GM18505 (cell line): ENCODE measurements around the gene SRP19.

ENCODE experiments used
- ATAC-seq: cut with Tn5 transposase; IDR thresholded peaks from one replicate; pipeline ENCODE4 v1.9.1; 2021; ENCODE audit not compliant: unreplicated experiment
- POLR2A ChIP-seq: IDR thresholded peaks from 4 replicates; pipeline ENCODE4 v1.6.1; 2011; ENCODE audit warnings: borderline replicate concordance; ENCODE audit not compliant: insufficient read depth, insufficient read length; ENCODE audit errors: extremely low read depth

The SRP19 gene

GRCh38 chr5:112918136-112918535, 57.0 kb downstream of the SRP19 start:
- TF ChIP-seq POLR2A: no peak

GRCh38 chr5:112918679-112919078, 57.6 kb downstream of the SRP19 start:
- no peak for TF ChIP-seq POLR2A
- no peak for ATAC-seq

More at GRCh38 chr5:112918136-112918535, 57.0 kb downstream of the SRP19 start:
- no peak for ATAC-seq
